ENCODE data around the gene KCP. TPM values are rescaled to one million over a fixed set of nuclear protein-coding genes. Genes with fewer than 3 reads are reported as not detected.

Gene KCP
- polyA plus RNA-seq, 1 of the 3 experiments (the other 2 are of a cell fraction): not detected

GRCh38 chr7:128934361-128935341 lies 24.1 kb upstream of the KCP start (continued):
- TF ChIP-seq REST (IDR thresholded peaks at IDR 0.05; ENCODE audit: low read depth, low read length): no peak
- TF ChIP-seq ELF1 (IDR thresholded peaks at IDR 0.05): no peak
- no peak for TF ChIP-seq TCF12 (IDR thresholded peaks at IDR 0.05)

- Histone ChIP-seq H3K9me2 (no peaks in the 10 kb centered on the region), H3K36me3 (replicated peaks in 1 of 2; ENCODE audit: control insufficient read depth in 1 of 2, insufficient read depth in 2 of 2, low read length in 1 of 2) (no peaks in the 10 kb centered on the region), H3K27me3 (ENCODE audit: insufficient read depth) (peaks cover 38% of the 10 kb centered on the region), H3K27ac (ENCODE audit: low read depth in 2 of 2, low read length in 1 of 2) (no peak overlapping the region), H3K4me3 (ENCODE audit: low read depth in 2 of 2, low read length in 1 of 2) (no peak overlapping the region), H3F3A (replicated peaks; ENCODE audit: insufficient read depth) (peaks cover 3% of the 10 kb centered on the region), H3K4me1 (ENCODE audit: control insufficient read depth in 1 of 2, insufficient read depth in 2 of 2, low read depth in 1 of 2, low read length in 1 of 2) (peaks cover under 1 to 7% of the 10 kb centered on the region in 2 experiments; a peak in 1 of 4 replicates), H3K9ac (no peak overlapping the region), H3K4me2 (no peak overlapping the region), H2AFZ (ENCODE audit: low read depth) (no peak overlapping the region), H4K20me1 (ENCODE audit: insufficient read depth) (no peaks in the 10 kb centered on the region), H3K9me3 (no peaks in the 10 kb centered on the region), H3K79me2 (ENCODE audit: insufficient read depth) (no peaks in the 10 kb centered on the region)
- CTCF ChIA-PET: interaction anchor here (0.6 to 2.3 kb wide), 10 partner anchors 10 to 473 kb away, joined by 3 to 8 read pairs (median 3); no protein-coding TSS in a partner anchor
- no peak for DNase-seq
- no peak for TF ChIP-seq SIN3A (IDR thresholded peaks at IDR 0.05; ENCODE audit: borderline replicate concordance, low read depth, low read length)
- TF ChIP-seq USF1 (IDR thresholded peaks at IDR 0.05; ENCODE audit: borderline replicate concordance, low read depth): no peak
- TF ChIP-seq MEF2A (IDR thresholded peaks at IDR 0.05; ENCODE audit: borderline replicate concordance, low read depth): no peak
- TF ChIP-seq EZH2phosphoT487 (IDR thresholded peaks at IDR 0.05; ENCODE audit: borderline replicate concordance, low read depth): no peak
- TF ChIP-seq REST (IDR thresholded peaks at IDR 0.05; ENCODE audit: low read depth, low read length): no peak
- no peak for TF ChIP-seq RXRA (IDR thresholded peaks at IDR 0.05; ENCODE audit: borderline replicate concordance, low read depth)
- TF ChIP-seq MAX (IDR thresholded peaks at IDR 0.05; ENCODE audit: low read depth): no peak
- TF ChIP-seq CHD2 (IDR thresholded peaks at IDR 0.05; ENCODE audit: low read length, partially characterized antibody): no peak
- no peak for TF ChIP-seq NRF1 (IDR thresholded peaks at IDR 0.05; ENCODE audit: low read depth, low read length)
- TF ChIP-seq FOXJ3 (CRISPR knock-in tag; IDR thresholded peaks at IDR 0.05): no peak
- 78% methylated on average over 15 of the region's 15 CpGs for WGBS (ENCODE audit: low lambda C conversion rate)
- POLR2A ChIA-PET: no interaction called here
Observed at GRCh38 chr7:128933180-128933891, 22.8 kb upstream of the KCP start.

Measured in SK-N-SH (cell line).